Brain microvascular endothelial cell (primary cell): ENCODE data around the gene MGRN1.

Source experiments
- DNase-seq: peaks from one replicate; pipeline ENCODE4 v3.0.0-alpha.2; 2020
- H3K27ac ChIP-seq: fragments of 250-450 bp; sonication (Bioruptor Pico); 2 replicates; pipeline ENCODE4 v1.5.1; 2020; ENCODE audit warnings: mild to moderate bottlenecking, moderate library complexity
- H3K27me3 ChIP-seq: fragments of 250-450 bp; sonication (Bioruptor Pico); replicated peaks from 2 replicates; pipeline ENCODE4 v1.5.1; 2020; ENCODE audit warnings: mild to moderate bottlenecking
- H3K36me3 ChIP-seq: fragments of 250-450 bp; sonication (Bioruptor Pico); replicated peaks from 2 replicates; pipeline ENCODE4 v1.5.1; 2020; ENCODE audit warnings: mild to moderate bottlenecking
- H3K4me3 ChIP-seq: 2 replicates; pipeline ENCODE4 v1.5.1; 2011; ENCODE audit warnings: low read depth, mild to moderate bottlenecking, control low read depth, low read length, moderate library complexity
- in situ Hi-C: cut with HindIII; loops from 2 replicates; pipeline ENCODE4 v1.10.0; 2017; ENCODE audit warnings: low sequenced_read_pairs, low pct_ligation_motif_present
- TF ChIP-seq, protein P1 (sequence below): IDR thresholded peaks from 2 replicates; pipeline ENCODE4 v1.5.1; 2011; ENCODE audit warnings: low read depth, mild to moderate bottlenecking, moderate library complexity, low read length, control low read depth, inconsistent platforms; ENCODE audit errors: missing control alignments

Gene MGRN1

GRCh38 chr16:4673387-4674046, 48.9 kb downstream of the MGRN1 start:
- TF ChIP-seq, protein P1, sequence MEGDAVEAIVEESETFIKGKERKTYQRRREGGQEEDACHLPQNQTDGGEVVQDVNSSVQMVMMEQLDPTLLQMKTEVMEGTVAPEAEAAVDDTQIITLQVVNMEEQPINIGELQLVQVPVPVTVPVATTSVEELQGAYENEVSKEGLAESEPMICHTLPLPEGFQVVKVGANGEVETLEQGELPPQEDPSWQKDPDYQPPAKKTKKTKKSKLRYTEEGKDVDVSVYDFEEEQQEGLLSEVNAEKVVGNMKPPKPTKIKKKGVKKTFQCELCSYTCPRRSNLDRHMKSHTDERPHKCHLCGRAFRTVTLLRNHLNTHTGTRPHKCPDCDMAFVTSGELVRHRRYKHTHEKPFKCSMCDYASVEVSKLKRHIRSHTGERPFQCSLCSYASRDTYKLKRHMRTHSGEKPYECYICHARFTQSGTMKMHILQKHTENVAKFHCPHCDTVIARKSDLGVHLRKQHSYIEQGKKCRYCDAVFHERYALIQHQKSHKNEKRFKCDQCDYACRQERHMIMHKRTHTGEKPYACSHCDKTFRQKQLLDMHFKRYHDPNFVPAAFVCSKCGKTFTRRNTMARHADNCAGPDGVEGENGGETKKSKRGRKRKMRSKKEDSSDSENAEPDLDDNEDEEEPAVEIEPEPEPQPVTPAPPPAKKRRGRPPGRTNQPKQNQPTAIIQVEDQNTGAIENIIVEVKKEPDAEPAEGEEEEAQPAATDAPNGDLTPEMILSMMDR, result no peak
- Histone ChIP-seq H3K27ac (no peak overlapping the region), H3K36me3 (peaks cover 52% of the 10 kb centered on the region), H3K27me3 (no peaks in the 10 kb centered on the region), H3K4me3 (no peak overlapping the region)
- in situ Hi-C loops, result no loop called here
- DNase-seq, result no peak

DNA sequence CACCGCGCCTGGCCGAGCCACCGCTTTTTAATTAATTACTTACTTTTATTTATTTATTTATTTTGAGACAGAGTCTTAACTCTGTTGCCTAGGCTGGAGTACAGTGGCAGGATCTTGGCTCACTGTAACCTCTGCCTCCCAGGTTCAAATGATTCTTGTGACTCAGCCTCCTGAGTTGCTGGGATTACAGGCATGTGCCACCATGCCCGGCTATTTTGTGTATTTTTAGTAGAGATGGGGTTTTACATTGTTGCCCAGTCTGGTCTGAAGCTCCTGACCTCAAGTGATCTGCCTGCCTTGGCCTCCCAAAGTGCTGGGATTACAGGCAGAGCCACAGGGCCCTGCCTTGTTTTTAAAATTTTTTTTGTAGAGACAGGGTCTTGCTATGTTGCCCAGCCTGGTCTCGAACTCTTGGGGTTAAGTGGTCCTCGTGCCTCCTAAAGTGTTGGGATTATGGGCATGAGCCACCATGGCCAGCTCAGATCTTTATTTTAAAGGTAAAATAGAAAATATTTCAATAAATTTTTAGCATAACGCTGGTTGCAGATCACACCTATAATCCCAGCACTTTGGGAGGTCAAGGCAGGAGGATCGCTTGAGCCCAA, 50.4 kb downstream of the MGRN1 start:
- no peak for DNase-seq
- Histone ChIP-seq H3K27me3 (no peaks in the 10 kb centered on the region), H3K4me3 (no peak overlapping the region), H3K27ac (no peak overlapping the region), H3K36me3 (peaks cover 39% of the 10 kb centered on the region)
- TF ChIP-seq, protein P1, result no peak
- in situ Hi-C loops, result no loop called here

DNA sequence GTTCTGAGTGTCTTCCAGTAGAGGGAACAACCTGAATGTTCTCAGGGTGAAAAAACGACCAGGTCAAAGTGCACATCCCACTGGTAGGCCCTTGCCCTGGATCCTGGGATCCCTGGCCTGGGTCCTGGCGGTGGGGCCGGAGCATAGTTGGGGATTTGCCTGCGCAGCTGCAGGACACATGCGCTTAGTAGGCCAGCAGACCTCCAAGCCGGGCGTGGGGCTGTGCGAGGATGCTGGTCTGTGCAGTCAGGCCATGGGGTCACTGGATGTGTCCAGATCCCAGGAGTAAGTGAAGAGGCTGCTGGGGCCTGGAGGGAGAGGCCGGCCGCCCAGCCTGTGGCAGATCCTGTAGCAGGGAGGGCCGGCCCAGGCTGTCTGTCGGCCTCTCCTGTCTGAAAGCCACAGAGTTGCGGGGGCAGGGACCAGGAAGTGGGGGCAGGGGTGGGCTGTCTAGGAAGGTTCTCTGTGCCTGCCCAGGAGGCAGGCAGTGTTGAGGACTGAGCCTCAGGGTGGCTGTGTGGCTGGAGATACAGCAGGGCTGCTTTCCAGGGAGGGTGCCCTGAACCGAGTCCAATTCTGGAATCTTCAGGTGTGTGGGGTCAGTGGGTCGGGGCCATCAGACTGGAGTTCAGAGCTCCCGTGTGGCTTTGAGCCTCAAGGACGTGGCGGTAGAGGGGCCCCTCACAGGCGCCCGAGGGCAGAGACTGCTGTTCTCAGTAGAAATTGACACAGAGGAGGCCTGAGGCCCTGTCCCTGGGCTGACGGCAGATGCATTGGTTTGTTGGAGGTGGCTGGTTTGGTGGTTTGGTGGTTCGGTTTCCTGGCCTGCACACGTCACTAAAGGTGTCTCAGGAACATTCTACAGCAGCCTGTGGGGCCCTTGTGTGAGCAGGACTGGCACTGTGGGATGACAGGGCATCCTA, 51.5 kb downstream of the MGRN1 start:
- H3K4me3 ChIP-seq, result no peak overlapping the region
- TF ChIP-seq, protein P1, result no peak
- no peaks in the 10 kb centered on the region for H3K27me3 ChIP-seq
- in situ Hi-C loops, result no loop called here
- no peak overlapping the region for H3K27ac ChIP-seq
- DNase-seq, result no peak
- peaks cover 31% of the 10 kb centered on the region for H3K36me3 ChIP-seq

- no peak for DNase-seq
- peaks cover 28% of the 10 kb centered on the region for H3K36me3 ChIP-seq
These were observed 52.2 kb downstream of the MGRN1 start for GRCh38 chr16:4676831-4677230.

GRCh38 chr16:4677390-4677789, 52.8 kb downstream of the MGRN1 start:
- in situ Hi-C loops, result no loop called here
- Histone ChIP-seq H3K27ac (no peak overlapping the region), H3K4me3 (no peak overlapping the region), H3K27me3 (no peaks in the 10 kb centered on the region), H3K36me3 (peaks cover 28% of the 10 kb centered on the region)
- TF ChIP-seq, protein P1, result no peak
- no peak for DNase-seq

More at GRCh38 chr16:4676831-4677230, 52.2 kb downstream of the MGRN1 start:
- Histone ChIP-seq H3K27me3 (no peaks in the 10 kb centered on the region), H3K27ac (no peak overlapping the region), H3K4me3 (no peak overlapping the region)
- TF ChIP-seq, protein P1, result no peak
- in situ Hi-C loops, result no loop called here
